HG03064 (cell line): ENCODE data around the gene IGFBPL1.

Experiments
- ATAC-seq: cut with Tn5 transposase; IDR thresholded peaks from one replicate; pipeline ENCODE4 v1.9.1; 2021; ENCODE audit warnings: low read depth; ENCODE audit not compliant: unreplicated experiment

IGFBPL1 gene

DNA sequence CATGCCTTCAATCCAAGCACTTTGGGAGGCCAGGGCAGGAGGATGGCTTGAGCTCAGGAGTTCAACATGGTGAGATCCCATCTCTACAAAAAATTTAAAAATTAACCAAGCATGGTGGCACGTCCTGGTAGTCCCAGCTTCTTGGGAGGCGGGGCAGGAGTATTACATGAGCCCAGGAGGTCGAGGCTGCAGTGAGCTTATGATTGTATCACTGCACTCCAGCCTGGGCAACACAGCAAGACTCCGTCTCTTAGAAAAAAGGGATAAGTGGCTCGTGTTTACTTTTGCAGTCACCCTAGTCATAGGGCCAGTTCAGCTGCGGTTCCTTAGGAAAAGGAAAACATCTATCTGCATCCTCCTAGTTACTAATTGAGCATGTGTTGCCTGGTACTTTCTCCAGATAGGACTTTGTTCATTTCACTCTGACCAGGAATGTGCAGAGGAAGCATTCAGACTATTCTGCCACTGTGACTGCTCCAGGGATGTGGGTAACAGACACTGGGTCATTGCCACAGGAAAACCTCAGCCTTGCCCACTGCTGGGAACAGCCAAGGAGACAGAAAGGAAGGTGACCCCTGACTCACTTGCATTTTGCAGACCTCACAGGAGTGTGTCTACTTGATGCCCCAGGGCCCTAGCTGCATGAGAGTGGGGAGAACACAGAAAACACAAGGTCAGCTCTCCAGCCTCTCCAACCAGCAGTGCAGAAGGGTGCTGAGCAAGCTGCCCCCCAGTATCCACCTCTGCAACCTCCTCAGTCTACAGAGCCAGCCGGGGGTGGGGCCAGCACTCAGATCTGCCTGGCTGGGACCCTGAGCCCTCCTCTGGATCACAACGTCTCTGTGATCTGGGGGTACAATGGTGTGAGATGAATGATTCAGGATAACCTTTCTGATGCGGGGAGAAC is 65.6 kb downstream of the IGFBPL1 start:
- ATAC-seq, result no peak

DNA sequence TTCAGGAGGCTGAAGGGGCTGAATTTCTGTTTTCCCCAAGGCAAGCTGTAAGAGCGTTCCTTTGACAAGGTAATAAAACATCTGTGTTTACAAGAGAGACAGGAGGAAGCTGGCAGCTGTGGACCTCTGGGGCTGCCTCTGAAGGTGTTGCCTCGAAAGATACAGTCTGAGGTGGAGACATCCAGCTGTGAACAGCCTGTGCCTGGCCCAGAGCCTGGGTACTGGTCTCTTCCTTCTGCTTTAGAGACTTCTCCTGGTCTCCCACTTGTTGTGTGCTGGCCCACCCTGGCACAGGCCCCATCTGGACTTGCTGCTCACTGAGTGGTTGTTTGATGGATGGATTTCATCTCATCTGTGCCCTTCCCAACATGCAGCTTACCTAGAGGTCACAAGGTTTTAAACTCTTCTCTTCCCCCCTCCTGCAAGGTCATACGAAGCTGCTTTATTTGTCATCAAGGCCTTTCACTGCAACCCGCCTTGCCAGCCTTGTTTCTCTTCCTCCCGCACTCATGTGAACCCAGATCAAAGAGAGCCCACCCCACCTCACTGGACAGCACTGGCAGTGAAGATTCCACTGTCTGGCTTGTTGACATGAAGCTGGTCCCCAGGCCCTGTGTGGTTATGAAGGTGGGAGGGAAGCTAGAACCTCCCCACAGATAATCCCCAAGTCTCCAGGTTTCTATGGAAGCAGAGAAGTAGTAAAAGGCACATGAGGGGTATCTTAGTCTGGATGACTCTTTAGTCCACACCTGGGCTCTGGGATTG is 66.7 kb downstream of the IGFBPL1 start:
- no peak for ATAC-seq

DNA sequence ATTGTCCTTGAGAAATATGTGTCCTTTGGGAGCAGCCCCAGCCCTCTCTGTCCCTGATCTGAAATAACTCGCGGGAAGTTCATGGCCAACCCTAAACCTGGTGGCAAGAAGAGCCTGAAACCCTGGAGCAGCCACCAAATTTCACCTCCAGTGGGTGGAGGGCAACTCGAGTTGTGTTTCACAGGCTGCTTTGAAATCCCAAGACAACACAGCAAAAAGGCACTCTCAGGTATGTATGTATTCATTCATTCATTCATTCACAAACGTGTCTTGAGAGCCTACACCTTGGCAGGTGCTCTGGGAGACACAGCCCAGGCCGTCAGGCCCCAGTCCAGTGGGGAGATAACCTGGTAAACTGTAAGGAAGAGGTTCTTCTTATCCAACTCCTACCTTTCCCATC is 67.4 kb downstream of the IGFBPL1 start:
- no peak for ATAC-seq
